Skin of body (tissue), 1 donor: ENCODE results near the gene TWF1. TPM values are rescaled to one million over a fixed set of nuclear protein-coding genes. Genes with fewer than 3 reads are reported as not detected.

Experiments
- total RNA-seq: library from RNA; depleted of rRNA; stranded (reverse); fragments of >200 nt; gene quantifications from one replicate; pipeline ENCODE4 v1.2.3, GENCODE V29; 2014

TWF1 gene
- total RNA-seq, 1 donor from 2014 or later = 65.4 TPM

Other genes with a start within 250 kb of the TWF1 start
- 13.3 TPM for gene PUS7L, start 47.5 kb downstream of the TWF1 start, total RNA-seq
- 14.4 TPM for gene IRAK4, start 47.4 kb downstream of the TWF1 start, total RNA-seq
- 21.5 TPM for gene TMEM117, start 29.8 kb upstream of the TWF1 start, total RNA-seq